Stimulated activated CD8-positive, alpha-beta memory T cell treated with anti-CD3 and anti-CD28 coated beads, Interleukin-15, amount 100 ng/mL, for 4 hours (primary cell): ENCODE results near the gene ACTL8.

Source experiments
- DNase-seq, 2 donors: peaks; one replicate each; pipeline ENCODE4 v3.0.0-alpha.2; 2020; ENCODE audit warnings: low read depth in 2 of 2

Gene ACTL8

DNA sequence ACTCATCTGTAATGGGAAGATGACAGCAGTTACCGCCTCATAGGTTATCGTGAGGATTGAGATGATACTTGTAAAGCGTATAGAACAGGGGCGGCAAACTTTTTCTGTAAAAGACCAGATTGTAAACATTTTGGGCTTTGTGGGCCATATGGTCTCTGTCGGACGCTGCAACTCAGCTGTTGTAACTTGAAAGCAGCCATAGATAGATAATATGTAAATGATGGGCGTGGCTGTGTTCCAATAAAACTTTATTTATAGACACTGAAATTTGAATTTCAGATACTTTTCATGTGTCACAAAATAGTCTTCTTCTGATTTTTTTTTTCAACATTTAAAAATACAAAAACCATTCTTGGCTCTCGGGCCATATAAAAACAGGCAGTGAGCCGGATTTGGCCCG lies 15.8 kb downstream of the ACTL8 start:
- no peak for DNase-seq

DNA sequence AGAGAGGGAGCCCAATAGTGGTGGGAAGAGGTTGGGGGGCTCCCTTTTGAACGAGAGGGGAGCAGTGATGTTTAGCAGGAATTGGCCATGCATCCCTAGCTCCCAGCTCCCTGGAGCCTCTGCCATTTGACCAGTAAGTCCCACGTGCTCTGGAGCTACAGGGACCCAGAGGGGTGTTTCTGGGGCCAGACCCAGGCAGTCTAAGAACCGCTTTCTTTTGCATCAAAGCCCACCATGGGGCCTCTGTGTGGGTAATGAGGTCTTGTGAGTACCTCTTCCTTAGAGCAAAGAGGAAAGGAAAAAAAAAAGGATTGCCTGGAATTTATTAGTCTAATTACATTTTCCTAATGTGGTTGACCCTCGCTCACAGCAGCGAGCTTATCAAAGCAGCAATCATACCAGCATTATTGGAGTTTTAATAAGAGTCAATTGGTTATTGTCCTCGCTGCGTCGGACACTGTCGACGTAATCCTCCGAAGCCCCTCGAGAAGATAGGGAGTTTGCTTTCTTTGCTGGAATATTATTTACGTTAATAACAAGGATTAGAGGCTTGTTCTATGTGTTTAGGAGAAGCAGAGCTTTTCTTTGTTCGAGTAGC lies 17.6 kb downstream of the ACTL8 start:
- no peak for DNase-seq

- DNase-seq, result no peak
Measured at GRCh38 chr1:17773591-17774326, 18.6 kb downstream of the ACTL8 start.

DNA sequence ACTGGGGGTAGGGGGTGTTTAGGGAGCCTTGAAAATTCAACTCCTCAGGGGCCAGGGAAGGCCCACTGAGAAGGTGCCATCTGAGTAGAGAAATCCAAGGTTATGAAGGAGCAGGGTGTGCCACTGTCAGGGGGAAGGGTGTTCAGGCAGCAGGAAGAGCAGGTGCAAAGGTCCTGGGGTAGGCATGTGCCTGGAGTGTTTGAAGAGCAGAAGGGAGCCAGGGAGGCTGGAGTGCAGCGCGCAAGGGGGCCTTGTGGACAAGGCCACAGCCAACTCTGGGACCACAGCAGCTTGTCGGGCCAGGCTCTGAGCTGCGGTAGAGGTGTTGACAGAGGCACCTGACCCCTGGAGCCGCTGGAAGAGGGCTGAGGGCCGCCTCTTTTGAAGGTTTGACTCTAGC lies 19.3 kb downstream of the ACTL8 start:
- no peak for DNase-seq

GRCh38 chr1:17775796-17776195 lies 20.7 kb downstream of the ACTL8 start:
- no peak for DNase-seq

DNA sequence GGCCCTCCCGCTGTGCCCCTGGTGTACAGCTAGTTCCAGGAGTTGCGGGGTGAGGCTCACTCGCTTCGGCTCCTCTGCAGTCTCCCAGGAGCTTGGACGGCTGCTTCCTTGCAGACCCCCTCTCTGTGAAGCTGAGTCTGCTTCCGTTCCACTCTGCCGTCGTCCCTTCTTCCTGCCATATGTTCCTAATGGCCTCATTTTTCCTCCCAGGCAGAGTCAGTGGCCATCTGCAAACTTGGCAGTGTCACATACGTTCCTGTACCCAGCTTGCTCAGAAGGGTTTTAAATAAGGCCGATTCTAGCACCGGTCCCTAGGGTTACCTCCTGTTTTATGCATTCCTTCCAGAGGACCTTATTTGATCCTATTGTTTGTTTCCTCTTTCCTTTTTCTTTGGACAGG lies 21.3 kb downstream of the ACTL8 start:
- DNase-seq, result no peak

GRCh38 chr1:17777330-17777729 lies 22.2 kb downstream of the ACTL8 start:
- no peak for DNase-seq

DNA sequence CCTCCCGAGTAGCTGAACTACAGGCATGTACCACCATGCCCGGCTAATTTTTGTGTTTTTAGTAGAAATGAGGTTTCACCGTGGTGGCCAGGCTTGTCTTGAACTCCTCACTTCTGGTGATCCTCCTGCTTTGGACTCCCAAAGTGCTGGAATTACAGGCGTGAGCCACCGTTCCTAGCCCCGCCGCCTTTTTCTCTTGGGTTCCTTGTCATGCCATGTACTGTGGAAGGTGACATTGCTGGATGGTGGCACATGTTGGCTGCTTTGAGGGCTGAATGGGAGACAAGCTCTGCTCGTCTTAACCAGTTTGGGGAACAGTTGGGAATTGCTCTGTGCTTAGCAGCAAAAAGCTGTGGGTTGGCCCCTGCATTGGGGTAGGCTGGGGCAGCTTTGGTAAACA lies 22.7 kb downstream of the ACTL8 start:
- no peak for DNase-seq

GRCh38 chr1:17780916-17781315 lies 25.8 kb downstream of the ACTL8 start:
- DNase-seq, result no peak

DNA sequence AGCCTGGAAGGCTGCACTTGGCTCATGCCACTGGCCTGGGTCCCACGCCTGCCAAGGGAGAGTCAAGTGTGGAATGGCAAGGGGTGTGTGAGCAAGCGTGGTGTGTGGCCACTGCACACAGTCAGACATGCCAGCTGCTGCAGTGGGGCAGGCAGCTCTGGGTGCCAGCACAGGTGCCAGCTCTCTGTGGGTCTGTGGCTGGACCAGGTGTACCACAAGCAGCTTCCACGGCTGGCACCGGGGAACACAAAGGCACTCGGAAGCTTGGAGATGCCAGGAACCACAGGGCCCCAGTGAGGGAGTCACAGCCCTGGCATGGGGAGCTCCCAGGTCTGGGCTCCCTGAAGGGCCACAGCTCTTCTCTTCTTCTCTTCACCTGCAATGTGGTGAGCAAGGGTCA lies 34.8 kb downstream of the ACTL8 start:
- DNase-seq, result no peak

DNA sequence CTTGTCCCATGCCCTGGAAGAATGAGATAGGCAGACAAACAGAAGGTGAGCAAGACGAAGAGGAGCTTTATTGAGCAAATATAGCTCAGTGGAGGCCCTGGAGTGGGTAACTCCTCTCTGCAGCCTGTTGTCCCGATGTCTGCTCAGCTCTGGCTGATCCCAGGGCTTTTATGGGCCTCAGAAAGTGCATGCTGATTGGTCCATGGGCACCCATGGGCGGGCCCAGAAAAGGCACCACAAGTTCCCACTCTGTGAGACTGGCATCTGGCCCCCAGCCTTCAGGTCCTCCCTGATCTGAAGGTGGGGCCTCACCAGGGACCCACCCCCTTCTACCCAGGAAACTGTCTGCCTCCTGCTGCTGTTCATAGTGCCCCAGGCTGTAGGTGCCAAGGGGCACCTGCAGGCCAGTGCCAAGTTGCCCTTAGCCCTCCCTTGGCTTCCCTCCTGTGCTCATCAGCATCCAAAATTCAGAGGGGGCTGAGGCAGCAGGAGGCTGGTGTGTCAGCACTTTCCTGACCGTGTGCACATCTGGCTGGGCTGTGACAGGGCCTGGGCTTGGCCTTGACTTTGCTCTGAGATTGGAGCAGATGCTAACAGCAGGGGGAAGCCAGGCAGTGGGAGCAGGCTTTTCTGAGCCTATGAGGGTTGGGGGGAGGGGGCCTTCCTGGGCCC lies 35.4 kb downstream of the ACTL8 start:
- no peak for DNase-seq

DNA sequence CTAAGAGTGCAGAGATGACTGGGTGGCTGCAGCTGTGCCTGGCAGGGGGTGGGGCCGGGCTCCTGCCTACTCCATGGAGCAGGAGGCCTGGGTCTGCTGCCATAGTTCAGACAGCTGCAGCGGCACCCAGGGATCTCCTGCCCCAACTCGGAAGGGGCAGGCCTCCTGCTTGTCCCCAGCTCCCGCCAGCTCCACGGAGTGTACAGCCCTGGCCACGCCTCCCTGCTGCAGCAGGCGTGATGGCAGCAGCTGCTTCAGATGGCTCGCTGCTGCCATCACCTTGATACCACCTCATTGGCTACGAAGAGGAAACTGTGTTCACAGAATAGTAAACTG lies 35.9 kb downstream of the ACTL8 start:
- DNase-seq, result no peak

- no peak for DNase-seq
Measured at GRCh38 chr1:17791480-17791879, 36.3 kb downstream of the ACTL8 start.

DNA sequence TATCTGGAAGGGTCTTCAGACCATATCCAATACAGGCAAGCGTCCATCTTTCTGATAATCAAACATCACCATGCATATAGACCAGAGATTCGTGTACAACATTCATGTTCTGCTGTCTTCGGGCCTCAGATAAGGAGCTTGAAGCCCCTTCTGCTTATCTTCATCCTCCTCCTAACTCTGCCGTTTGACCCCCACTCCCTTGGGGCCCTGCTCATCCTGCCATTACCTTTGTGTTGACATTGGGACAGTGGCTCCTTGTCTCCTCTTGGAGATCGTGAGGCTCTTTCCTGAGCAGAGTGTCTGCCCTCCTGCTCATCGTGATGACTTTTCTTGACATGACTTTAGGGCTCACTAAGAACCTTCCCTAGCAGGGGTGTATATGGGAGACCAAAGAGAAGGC lies 37.3 kb downstream of the ACTL8 start:
- no peak for DNase-seq

GRCh38 chr1:17795081-17795809 lies 40.1 kb downstream of the ACTL8 start:
- no peak for DNase-seq

DNA sequence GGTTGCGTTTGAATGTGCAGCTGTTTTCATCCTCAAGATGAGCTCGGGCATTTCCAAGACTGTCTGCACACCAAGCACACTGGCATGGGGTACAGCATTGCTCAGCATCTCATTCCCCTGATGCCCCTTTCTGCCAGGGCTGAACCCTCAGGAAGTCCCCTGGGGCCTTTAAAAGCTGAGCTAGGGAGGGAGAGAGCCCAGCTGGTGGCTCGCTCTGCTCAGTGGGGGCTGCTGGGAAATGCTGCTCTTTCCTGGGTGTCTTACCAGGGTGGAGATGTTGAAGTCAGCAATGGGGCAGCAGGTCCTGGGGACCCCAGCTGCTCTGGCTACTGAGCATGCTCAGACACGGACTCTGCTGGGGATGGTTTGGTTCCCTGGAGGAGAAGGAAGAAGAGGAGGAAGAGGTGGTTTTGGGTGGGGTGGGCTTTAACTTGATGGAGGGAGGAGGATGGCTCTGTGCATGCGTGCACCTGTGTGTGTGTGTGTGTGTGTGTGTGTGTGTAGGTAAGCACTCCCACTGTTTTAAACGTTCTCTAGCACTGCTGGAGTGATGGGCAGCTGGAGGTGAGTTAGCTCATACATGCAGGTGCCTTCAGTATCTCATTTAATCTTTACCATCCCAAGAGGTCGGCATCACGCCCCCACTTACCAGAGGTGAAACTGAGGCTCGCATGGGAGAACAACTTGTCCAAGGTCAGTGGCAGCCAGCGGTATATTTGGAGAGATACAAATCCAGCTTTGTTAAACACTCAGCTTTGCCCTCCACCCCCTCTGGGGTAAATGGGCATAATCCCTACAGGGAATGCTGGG lies 40.9 kb downstream of the ACTL8 start:
- no peak for DNase-seq

- DNase-seq, result no peak
Measured at GRCh38 chr1:17797478-17797877, 42.3 kb downstream of the ACTL8 start.

DNA sequence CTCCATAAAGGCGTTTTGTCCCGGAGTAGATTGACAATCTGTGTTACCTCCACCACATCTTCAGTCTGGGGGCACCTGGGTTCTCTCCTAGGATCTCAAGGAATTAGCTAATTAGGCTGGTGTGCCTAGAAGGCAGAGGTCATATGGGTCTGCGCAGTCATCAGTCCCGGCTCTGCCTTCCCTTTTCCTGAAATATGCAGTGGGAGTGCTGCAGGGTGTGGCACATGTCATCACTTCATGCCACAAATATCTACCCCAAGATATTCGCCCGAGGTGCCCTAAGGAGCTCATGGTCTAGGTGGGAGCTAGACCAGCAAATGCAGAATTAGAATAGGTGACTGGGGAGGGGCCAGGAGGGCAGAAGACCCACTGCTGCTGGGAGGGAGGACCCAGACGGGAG lies 42.9 kb downstream of the ACTL8 start:
- no peak for DNase-seq

GRCh38 chr1:17798799-17799382 lies 43.8 kb downstream of the ACTL8 start:
- DNase-seq, result no peak

DNA sequence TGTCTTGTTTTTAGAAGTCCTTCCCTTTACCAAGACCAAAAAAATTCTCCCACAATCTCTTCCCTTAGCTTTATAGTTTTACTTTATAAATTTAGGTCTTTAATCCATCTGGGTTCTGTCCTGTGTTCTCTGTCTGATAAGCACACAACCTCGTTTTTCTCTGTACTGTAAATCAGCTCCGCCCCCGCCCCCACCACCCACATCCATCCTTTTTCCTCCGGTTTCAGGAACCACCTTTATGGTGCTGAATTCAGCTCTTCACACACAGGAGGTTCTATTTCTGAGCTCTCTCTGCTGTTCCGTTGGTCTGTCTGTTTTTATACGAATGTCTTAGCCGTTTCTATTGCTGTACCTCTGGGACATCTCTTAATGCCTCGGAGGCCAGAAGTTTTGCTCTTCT lies 44.5 kb downstream of the ACTL8 start:
- DNase-seq, result no peak

GRCh38 chr1:17802164-17802563 lies 47.0 kb downstream of the ACTL8 start:
- DNase-seq, result no peak

- DNase-seq, result no peak
Measured at GRCh38 chr1:17802945-17803344, 47.8 kb downstream of the ACTL8 start.
